K562 (cell line): ENCODE measurements around the gene GAS2L2. TPM values are rescaled to one million over a fixed set of nuclear protein-coding genes. Genes with fewer than 3 reads are reported as not detected.

ENCODE experiments used
- EHMT2 ChIP-seq: fragments of 450-650 bp; IDR thresholded peaks from 2 replicates; pipeline ENCODE4 v1.6.1; 2018; ENCODE audit warnings: antibody characterized with exemption
- ELF1 ChIP-seq: fragments of 200-800 bp; sonication (Bioruptor generic); IDR thresholded peaks from 2 replicates; pipeline ENCODE4 v1.6.1; 2016; ENCODE audit warnings: missing genetic modification characterization, missing compliant biosample characterization
- KLF16 ChIP-seq: IDR thresholded peaks from 2 replicates; pipeline ENCODE4 v1.6.1; 2016; ENCODE audit warnings: antibody characterized with exemption
- MIER1 ChIP-seq: fragments of 450-650 bp; IDR thresholded peaks from 2 replicates; pipeline ENCODE4 v1.6.1; 2016; ENCODE audit warnings: antibody characterized with exemption, mild to moderate bottlenecking, low read depth
- PRMT5 ChIP-seq: sonication (generic); formaldehyde crosslinking; IDR thresholded peaks from 2 replicates; pipeline ENCODE4 v1.5.0; 2020; ENCODE audit warnings: missing genetic modification reagents
- RCOR1 ChIP-seq, 2 experiments: IDR thresholded peaks; 2 replicates each; pipeline ENCODE4 v1.6.1; 2012; ENCODE audit warnings: low read depth in 2 of 2, low read length in 2 of 2, borderline replicate concordance in 1 of 2, improper control_type of control experiment in 1 of 2
- SMC3 ChIP-seq: conservative IDR thresholded peaks from 2 replicates; pipeline ENCODE4 v1.6.1; 2011; ENCODE audit warnings: low read depth, low read length, improper control_type of control experiment; ENCODE audit not compliant: insufficient read depth
- SPI1 ChIP-seq: IDR thresholded peaks from 2 replicates; pipeline ENCODE4 v1.6.1; 2011; ENCODE audit warnings: low read depth, low read length, control low read depth, borderline replicate concordance
- ZKSCAN1 ChIP-seq: fragments of 150-350 bp; IDR thresholded peaks from 2 replicates; pipeline ENCODE4 v1.6.1; 2016; ENCODE audit warnings: low read depth, low read length
- ZNF121 ChIP-seq: sonication (generic); formaldehyde crosslinking; conservative IDR thresholded peaks from 2 replicates; pipeline ENCODE4 v1.8.0; 2022; ENCODE audit warnings: missing genetic modification reagents
- ZNF197 ChIP-seq: fragments of 200-800 bp; sonication (Bioruptor generic); IDR thresholded peaks from 2 replicates; pipeline ENCODE4 v1.6.1; 2016; ENCODE audit warnings: low read depth, missing genetic modification characterization, missing compliant biosample characterization
- ZNF696 ChIP-seq: fragments of 250-450 bp; sonication (Bioruptor Pico); conservative IDR thresholded peaks from 2 replicates; pipeline ENCODE4 v1.4.0; 2020; ENCODE audit warnings: mild to moderate bottlenecking, moderate library complexity
- ZNF766 ChIP-seq: fragments of 200-800 bp; sonication (Bioruptor generic); conservative IDR thresholded peaks from 2 replicates; pipeline ENCODE4 v1.6.1; 2016; ENCODE audit warnings: missing genetic modification characterization, missing compliant biosample characterization
- polyA plus RNA-seq, 8 experiments: library from polyadenylated mRNA; depleted of rRNA in 4 of 8; stranded (reverse) in 5 of 8; unstranded in 3 of 8; fragments of >200 nt; fragmentation: Nextera tagmentation in 2 of 8; fragmentation: Illumina TruSeq in 1 of 8; extraction: Ambion mirVana in 2 of 8; extraction: Trizol in 1 of 8; gene quantifications; 2 replicates each; pipeline versions ENCODE4 v1.2.1 to v1.2.3, GENCODE V29; 2011 to 2014; ENCODE audit warnings: inconsistent platforms in 1 of 8, missing spikeins in 1 of 8
- total RNA-seq, 7 experiments: library from RNA; depleted of rRNA in 6 of 7; stranded (reverse); fragments of >200 nt in 6 of 7; fragmentation: Illumina TruSeq in 2 of 7; extraction: Trizol in 2 of 7; gene quantifications; 2 replicates each; pipeline versions ENCODE4 v1.2.1 to v1.2.3, GENCODE V29; 2011 to 2021; ENCODE audit warnings: low replicate concordance in 1 of 7
- TF ChIP-seq, protein P1 (sequence below): sonication (generic); formaldehyde crosslinking; IDR thresholded peaks from 2 replicates; pipeline ENCODE4 v1.8.0; 2022; ENCODE audit warnings: mild to moderate bottlenecking, low read depth, missing genetic modification reagents

The GAS2L2 gene
- total and polyA plus RNA-seq, 9 of the 15 experiments (the other 6 are each of a cell fraction or from before 2014, with no cell fraction given), result not detected

DNA sequence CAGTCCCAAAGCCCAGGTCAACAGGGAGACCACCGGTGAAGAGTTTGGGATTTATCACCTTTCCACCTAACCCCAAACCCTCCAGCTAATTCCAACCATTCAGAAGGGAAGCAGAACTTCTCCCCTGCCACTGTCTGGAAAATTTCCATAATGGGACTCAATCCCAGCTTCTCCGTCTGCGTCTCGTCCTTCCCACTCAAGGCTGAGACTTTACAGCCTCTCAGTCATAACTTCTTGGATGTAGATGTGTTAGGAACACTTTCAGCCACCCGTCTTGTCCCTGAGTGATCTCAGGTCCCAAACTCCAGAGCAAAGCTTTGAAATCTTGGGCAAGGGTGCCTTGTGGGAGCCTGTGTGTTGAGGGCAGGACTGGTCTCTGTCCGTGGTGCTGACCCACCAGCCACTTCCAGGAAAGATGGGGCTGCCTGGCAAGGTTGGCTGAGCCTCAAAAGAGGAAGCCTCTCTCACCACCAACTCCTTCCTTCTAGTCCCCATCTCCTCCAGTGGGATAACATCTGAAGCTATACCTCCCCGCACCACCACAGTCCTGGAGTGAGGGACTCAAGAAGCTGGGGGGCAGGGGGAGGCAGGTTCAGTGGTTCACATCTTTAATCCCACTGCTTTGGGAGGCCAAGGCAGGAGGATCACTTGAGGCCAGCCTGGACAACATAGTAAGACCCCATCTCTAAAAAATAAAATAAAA, 9.3 kb downstream of the GAS2L2 start (continued):
- TF ChIP-seq ZNF197 (peak; percentile 54; the same call in 1 of the 2 replicates), ELF1 (no peak), PRMT5 (CRISPR knock-in tag) (0 out of 2 replicates have a peak, but pooled peaks have one; percentile 64), ZKSCAN1 (no peak), ZNF696 (no peak), MIER1 (peak; percentile 94), KLF16 (no peak), SPI1 (peak; percentile 73), RCOR1 (IDR thresholded peaks at IDR 0.05; ENCODE audit: borderline replicate concordance in 1 of 2, low read depth in 2 of 2, low read length in 2 of 2) (0 out of 4 replicates have a peak, but pooled peaks of 1 of the 2 experiments have one; percentile 37), ZNF121 (CRISPR knock-in tag) (peak; percentile 77), ZNF766 (peak; percentile 57; the same call in 1 of the 2 replicates), SMC3 (no peak), EHMT2 (peak; percentile 97)
- TF ChIP-seq, protein P1, sequence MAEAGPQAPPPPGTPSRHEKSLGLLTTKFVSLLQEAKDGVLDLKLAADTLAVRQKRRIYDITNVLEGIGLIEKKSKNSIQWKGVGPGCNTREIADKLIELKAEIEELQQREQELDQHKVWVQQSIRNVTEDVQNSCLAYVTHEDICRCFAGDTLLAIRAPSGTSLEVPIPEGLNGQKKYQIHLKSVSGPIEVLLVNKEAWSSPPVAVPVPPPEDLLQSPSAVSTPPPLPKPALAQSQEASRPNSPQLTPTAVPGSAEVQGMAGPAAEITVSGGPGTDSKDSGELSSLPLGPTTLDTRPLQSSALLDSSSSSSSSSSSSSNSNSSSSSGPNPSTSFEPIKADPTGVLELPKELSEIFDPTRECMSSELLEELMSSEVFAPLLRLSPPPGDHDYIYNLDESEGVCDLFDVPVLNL (CRISPR knock-in tag), result no peak
